ENCODE data around the gene SMAD5.

Gene SMAD5

GRCh38 chr5:136132557-136133221 is at the start of gene SMAD5:
Gene SMAD5, plus strand, starts transcription at chr5:136132845. Its CDS starts 20,916 bp downstream, at chr5:136153761.
- peak; percentile 93 for DNase-seq
- in situ Hi-C loops (cut with HindIII; ENCODE audit: low pct_ligation_motif_present, low pct_unique_long_range_greater_than_20kb, low sequenced_read_pairs), result no loop called here

- no peak for DNase-seq
- in situ Hi-C loops (cut with HindIII; ENCODE audit: low pct_ligation_motif_present, low pct_unique_long_range_greater_than_20kb, low sequenced_read_pairs), result no loop called here
Observed at GRCh38 chr5:136084698-136085097, 47.9 kb upstream of the SMAD5 start.

- in situ Hi-C loops (cut with HindIII; ENCODE audit: low pct_ligation_motif_present, low pct_unique_long_range_greater_than_20kb, low sequenced_read_pairs), result no loop called here
- no peak for DNase-seq
Observed at GRCh38 chr5:136086783-136087566, 45.7 kb upstream of the SMAD5 start.

- in situ Hi-C loops (cut with HindIII; ENCODE audit: low pct_ligation_motif_present, low pct_unique_long_range_greater_than_20kb, low sequenced_read_pairs), result no loop called here
- no peak for DNase-seq
Observed at GRCh38 chr5:136087961-136088871, 44.4 kb upstream of the SMAD5 start.

- DNase-seq, result no peak
- in situ Hi-C loops (cut with HindIII; ENCODE audit: low pct_ligation_motif_present, low pct_unique_long_range_greater_than_20kb, low sequenced_read_pairs), result no loop called here
Observed at GRCh38 chr5:136089791-136090190, 42.9 kb upstream of the SMAD5 start.

GRCh38 chr5:136090319-136090718 is 42.3 kb upstream of the SMAD5 start:
- in situ Hi-C loops (cut with HindIII; ENCODE audit: low pct_ligation_motif_present, low pct_unique_long_range_greater_than_20kb, low sequenced_read_pairs), result no loop called here
- DNase-seq, result no peak

- in situ Hi-C loops (cut with HindIII; ENCODE audit: low pct_ligation_motif_present, low pct_unique_long_range_greater_than_20kb, low sequenced_read_pairs), result no loop called here
- no peak for DNase-seq
Observed at GRCh38 chr5:136094189-136094912, 38.3 kb upstream of the SMAD5 start.

GRCh38 chr5:136094913-136095641 is 37.6 kb upstream of the SMAD5 start:
- in situ Hi-C loops (cut with HindIII; ENCODE audit: low pct_ligation_motif_present, low pct_unique_long_range_greater_than_20kb, low sequenced_read_pairs), result no loop called here
- no peak for DNase-seq

- DNase-seq, result no peak
- in situ Hi-C loops (cut with HindIII; ENCODE audit: low pct_ligation_motif_present, low pct_unique_long_range_greater_than_20kb, low sequenced_read_pairs), result no loop called here
Observed at GRCh38 chr5:136098176-136098575, 34.5 kb upstream of the SMAD5 start.

- no peak for DNase-seq
- in situ Hi-C loops (cut with HindIII; ENCODE audit: low pct_ligation_motif_present, low pct_unique_long_range_greater_than_20kb, low sequenced_read_pairs), result no loop called here
Observed at GRCh38 chr5:136099870-136100269, 32.8 kb upstream of the SMAD5 start.

GRCh38 chr5:136101884-136102283 is 30.8 kb upstream of the SMAD5 start:
- no peak for DNase-seq
- in situ Hi-C loops (cut with HindIII; ENCODE audit: low pct_ligation_motif_present, low pct_unique_long_range_greater_than_20kb, low sequenced_read_pairs), result no loop called here

- in situ Hi-C loops (cut with HindIII; ENCODE audit: low pct_ligation_motif_present, low pct_unique_long_range_greater_than_20kb, low sequenced_read_pairs), result no loop called here
- DNase-seq, result no peak
Observed at GRCh38 chr5:136103118-136103517, 29.5 kb upstream of the SMAD5 start.

GRCh38 chr5:136104306-136104965 is 28.2 kb upstream of the SMAD5 start:
- in situ Hi-C loops (cut with HindIII; ENCODE audit: low pct_ligation_motif_present, low pct_unique_long_range_greater_than_20kb, low sequenced_read_pairs), result no loop called here
- no peak for DNase-seq

GRCh38 chr5:136106351-136107031 is 26.2 kb upstream of the SMAD5 start:
- in situ Hi-C loops (cut with HindIII; ENCODE audit: low pct_ligation_motif_present, low pct_unique_long_range_greater_than_20kb, low sequenced_read_pairs), result no loop called here
- no peak for DNase-seq

- no peak for DNase-seq
- in situ Hi-C loops (cut with HindIII; ENCODE audit: low pct_ligation_motif_present, low pct_unique_long_range_greater_than_20kb, low sequenced_read_pairs), result no loop called here
Observed at GRCh38 chr5:136108180-136108611, 24.4 kb upstream of the SMAD5 start.

GRCh38 chr5:136108766-136109165 is 23.9 kb upstream of the SMAD5 start:
- in situ Hi-C loops (cut with HindIII; ENCODE audit: low pct_ligation_motif_present, low pct_unique_long_range_greater_than_20kb, low sequenced_read_pairs), result no loop called here
- no peak for DNase-seq

Data from ACHN (cell line).